ENCODE data around the gene CCL15.
"Not testable (repeated sequence)": the region's sequence is repeated elsewhere in the genome, so short reads cannot be mapped to it uniquely, and the experiment has no call there.

The CCL15 gene

DNA sequence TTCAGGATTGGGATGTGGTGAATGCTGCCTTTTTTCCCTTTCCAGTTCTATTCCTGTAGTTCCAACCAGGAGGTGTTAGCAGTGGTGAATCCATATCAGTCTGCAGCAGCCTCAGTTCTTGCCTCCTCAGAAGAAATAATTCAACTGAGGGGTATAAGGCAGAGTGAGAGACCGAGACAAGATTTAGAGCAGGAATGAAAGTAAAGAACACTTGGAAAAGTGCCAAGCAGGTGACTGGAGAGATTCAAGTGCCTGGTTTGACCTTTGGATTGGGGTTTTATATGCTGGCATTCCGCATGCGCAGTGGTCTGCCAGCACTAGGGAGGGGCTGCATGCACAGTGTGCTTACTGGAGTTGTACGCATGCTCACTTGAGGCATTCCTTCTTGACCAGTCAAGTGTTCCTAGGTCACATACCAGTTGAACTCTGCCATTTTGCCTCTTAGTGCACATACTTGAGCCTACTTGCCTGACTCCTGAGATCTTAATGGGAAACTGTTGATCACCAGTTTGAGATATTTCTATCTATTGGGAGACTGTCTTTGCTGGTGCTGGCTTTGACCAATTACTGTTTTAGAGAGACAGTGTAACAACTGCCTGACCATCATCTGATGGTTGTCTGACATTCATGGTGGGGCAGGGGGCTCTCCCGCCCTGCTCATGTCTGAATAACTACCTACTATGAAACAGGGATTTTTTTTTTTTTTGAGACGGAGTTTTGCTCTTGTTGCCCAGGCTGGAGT, 680 bp upstream of the CCL15 start:
- intact Hi-C loops (cut with DNase I; ENCODE audit: low total_unique reads), result no loop called here
- Histone ChIP-seq H3K36me3 (no peaks in the 10 kb centered on the region), H3K4me1 (no peaks in the 10 kb centered on the region), H3K9me3 (no peaks in the 10 kb centered on the region), H3K27ac (no peak overlapping the region), H3K27me3 (peaks cover 0 to 3% of the 10 kb centered on the region in 2 donors), H3K4me3 (no peak overlapping the region)
- TF ChIP-seq, protein P1, sequence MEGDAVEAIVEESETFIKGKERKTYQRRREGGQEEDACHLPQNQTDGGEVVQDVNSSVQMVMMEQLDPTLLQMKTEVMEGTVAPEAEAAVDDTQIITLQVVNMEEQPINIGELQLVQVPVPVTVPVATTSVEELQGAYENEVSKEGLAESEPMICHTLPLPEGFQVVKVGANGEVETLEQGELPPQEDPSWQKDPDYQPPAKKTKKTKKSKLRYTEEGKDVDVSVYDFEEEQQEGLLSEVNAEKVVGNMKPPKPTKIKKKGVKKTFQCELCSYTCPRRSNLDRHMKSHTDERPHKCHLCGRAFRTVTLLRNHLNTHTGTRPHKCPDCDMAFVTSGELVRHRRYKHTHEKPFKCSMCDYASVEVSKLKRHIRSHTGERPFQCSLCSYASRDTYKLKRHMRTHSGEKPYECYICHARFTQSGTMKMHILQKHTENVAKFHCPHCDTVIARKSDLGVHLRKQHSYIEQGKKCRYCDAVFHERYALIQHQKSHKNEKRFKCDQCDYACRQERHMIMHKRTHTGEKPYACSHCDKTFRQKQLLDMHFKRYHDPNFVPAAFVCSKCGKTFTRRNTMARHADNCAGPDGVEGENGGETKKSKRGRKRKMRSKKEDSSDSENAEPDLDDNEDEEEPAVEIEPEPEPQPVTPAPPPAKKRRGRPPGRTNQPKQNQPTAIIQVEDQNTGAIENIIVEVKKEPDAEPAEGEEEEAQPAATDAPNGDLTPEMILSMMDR (IDR thresholded peaks at IDR 0.05), result no peak
- no peak for DNase-seq

DNA sequence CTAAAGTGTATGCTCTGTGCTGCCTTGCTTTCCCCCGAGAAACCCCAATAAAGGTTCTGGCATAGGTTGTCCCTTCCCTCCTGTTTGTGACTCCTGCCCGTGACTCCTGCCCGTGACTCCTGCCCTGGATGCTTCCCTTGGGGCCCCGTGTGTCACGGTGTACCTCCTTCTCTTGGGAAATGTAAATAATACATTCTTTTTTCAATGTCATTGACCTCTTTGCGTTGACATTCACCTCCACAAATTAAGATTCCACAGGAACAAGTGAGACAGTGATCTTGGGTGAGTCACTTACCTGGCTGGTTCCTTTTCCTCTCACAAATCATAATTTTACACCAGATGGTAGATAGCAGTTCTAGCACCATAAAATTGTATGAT, 632 bp downstream of the CCL15 start:
- Histone ChIP-seq H3K4me1 (no peaks in the 10 kb centered on the region), H3K9me3 (no peaks in the 10 kb centered on the region), H3K27ac (no peak overlapping the region), H3K4me3 (no peak overlapping the region), H3K36me3 (no peaks in the 10 kb centered on the region), H3K27me3 (peaks cover 0 to 3% of the 10 kb centered on the region in 2 donors)
- intact Hi-C loops (cut with DNase I; ENCODE audit: low total_unique reads), result no loop called here
- DNase-seq, result no peak
- TF ChIP-seq, protein P1 (IDR thresholded peaks at IDR 0.05), result no peak

DNA sequence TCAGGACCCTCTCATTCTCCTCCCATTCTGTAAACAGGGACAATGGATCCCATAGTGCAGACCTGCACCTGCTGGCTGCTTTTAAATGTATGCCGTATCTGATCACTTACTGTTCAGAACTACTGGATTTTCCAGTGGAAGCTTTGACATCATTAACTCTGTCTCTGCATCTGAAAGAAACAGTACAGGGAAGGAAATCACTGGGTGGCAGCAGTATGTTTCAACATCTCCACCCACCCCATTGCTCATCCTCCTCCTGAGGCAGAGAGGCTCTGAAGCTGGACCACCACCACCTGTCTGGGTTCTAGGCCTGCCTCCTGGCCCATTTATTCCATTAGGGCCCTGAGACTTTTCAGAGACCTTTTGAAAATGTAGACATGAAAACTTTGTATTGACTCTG, 2.6 kb downstream of the CCL15 start:
- no peak for DNase-seq
- Histone ChIP-seq H3K4me1 (no peaks in the 10 kb centered on the region), H3K27me3 (peaks cover 0 to 3% of the 10 kb centered on the region in 2 donors), H3K9me3 (no peaks in the 10 kb centered on the region), H3K36me3 (no peaks in the 10 kb centered on the region), H3K4me3 (no peak overlapping the region), H3K27ac (no peak overlapping the region)
- TF ChIP-seq, protein P1 (IDR thresholded peaks at IDR 0.05), result no peak
- intact Hi-C loops (cut with DNase I; ENCODE audit: low total_unique reads), result no loop called here

DNA sequence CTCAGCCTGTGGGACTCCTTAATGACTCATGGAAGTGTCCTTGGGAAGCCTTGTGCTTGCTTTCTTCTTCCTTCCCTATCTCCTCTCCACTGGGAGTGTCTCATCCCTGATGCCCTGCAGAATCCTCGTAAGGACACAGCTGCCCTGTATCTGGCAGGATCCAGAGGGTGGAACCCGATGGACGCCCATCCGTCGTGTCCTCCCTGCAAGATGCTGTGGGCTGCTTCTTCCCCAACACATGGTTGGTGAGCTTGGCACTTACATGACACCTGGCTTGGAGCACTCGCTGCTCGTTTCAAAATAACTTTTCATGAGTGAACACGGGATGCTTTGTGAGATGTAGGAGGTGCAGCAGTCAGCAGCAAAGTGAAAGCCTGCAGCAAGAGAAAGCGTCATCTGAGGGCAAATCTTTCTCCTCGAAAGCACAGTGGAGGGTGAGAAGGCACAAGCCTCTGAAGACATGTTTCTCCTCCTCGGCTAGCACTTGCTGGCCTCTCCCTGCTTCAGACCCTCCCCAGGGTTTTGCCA, 3.3 kb downstream of the CCL15 start:
- no peak for DNase-seq
- H3K4me1 ChIP-seq, result no peaks in the 10 kb centered on the region
- H3K9me3 ChIP-seq, result no peaks in the 10 kb centered on the region
- TF ChIP-seq, protein P1 (IDR thresholded peaks at IDR 0.05), result no peak
- peaks cover 0 to 3% of the 10 kb centered on the region in 2 donors for H3K27me3 ChIP-seq
- no peaks in the 10 kb centered on the region for H3K36me3 ChIP-seq
- H3K4me3 ChIP-seq, result no peak overlapping the region
- intact Hi-C loops (cut with DNase I; ENCODE audit: low total_unique reads), result no loop called here
- no peak overlapping the region for H3K27ac ChIP-seq

DNA sequence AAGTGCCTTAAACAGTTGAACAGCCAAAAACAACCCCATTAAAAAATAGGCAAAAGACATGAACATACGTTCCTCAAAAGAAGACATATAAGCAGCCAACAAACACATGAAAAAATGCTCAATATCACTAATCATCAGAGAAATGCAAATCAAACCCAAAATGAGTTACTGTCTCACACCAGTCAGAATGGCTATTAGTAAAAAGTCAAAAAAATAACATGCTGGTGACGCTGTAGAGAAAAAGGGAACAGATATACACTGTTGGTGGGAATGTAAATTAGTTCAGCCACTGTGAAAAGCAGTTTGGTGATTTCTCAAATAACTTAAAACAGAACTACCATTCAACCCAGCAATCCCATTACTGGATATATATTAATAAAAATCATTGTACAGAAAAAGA, 6.0 kb downstream of the CCL15 start:
- H3K4me3 ChIP-seq; H3K36me3 ChIP-seq; H3K27ac ChIP-seq; H3K9me3 ChIP-seq; intact Hi-C loops (cut with DNase I; ENCODE audit: low total_unique reads); DNase-seq; H3K4me1 ChIP-seq: not testable (repeated sequence)
- H3K27me3 ChIP-seq, result peaks cover 0 to 12% of the 10 kb centered on the region in 2 donors

DNA sequence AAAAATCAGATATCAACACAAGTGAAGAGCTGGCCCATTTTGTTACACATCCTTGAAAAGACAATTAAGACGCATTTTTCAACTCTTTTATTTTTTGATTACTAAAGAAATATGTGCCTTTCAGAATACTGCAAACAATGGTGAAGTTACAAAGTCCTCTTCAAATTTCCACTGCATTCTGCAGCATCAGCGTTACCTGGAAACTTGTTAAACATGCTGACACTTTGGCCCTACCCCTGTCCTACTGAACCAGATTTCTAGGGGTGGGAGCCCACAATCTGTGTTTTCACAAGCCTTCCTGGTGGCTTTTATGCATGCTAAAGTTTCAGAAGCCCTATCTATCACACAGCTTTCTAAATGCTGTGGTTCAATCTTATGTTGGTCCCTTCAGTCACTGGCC, 10.3 kb downstream of the CCL15 start:
- DNase-seq, result no peak

More for the DNA sequence above, 10.3 kb downstream of the CCL15 start:
- H3K27ac ChIP-seq, result no peak overlapping the region
- H3K4me1 ChIP-seq, result no peaks in the 10 kb centered on the region
- TF ChIP-seq, protein P1 (IDR thresholded peaks at IDR 0.05), result no peak
- no peak overlapping the region for H3K4me3 ChIP-seq
- intact Hi-C loops (cut with DNase I; ENCODE audit: low total_unique reads), result no loop called here
- H3K9me3 ChIP-seq, result no peaks in the 10 kb centered on the region
- no peaks in the 10 kb centered on the region for H3K36me3 ChIP-seq
- peaks cover 0 to 10% of the 10 kb centered on the region in 2 donors for H3K27me3 ChIP-seq
